HFFc6 (cell line): Measurements from ENCODE around the gene PRPF38A. TPM values are rescaled to one million over a fixed set of nuclear protein-coding genes. Genes with fewer than 3 reads are reported as not detected.

Source experiments
- DNase-seq: peaks from one replicate; pipeline ENCODE4 v3.0.0-alpha.2; 2018
- H3K27ac Mint-ChIP-seq: 2 replicates; pipeline ENCODE4 v1.8.0; 2020; ENCODE audit warnings: mild to moderate bottlenecking, mixed read lengths
- H3K27me3 Mint-ChIP-seq: 2 replicates; pipeline ENCODE4 v1.8.0; 2021; ENCODE audit warnings: mild to moderate bottlenecking, moderate library complexity, mixed read lengths; ENCODE audit not compliant: insufficient read depth
- H3K36me3 Mint-ChIP-seq: 2 replicates; pipeline ENCODE4 v1.8.0; 2021; ENCODE audit warnings: low read depth, mixed read lengths
- H3K4me1 Mint-ChIP-seq: 2 replicates; pipeline ENCODE4 v1.8.0; 2020; ENCODE audit warnings: low read depth, mixed read lengths
- H3K4me3 Mint-ChIP-seq: 2 replicates; pipeline ENCODE4 v1.8.0; 2020; ENCODE audit warnings: mild to moderate bottlenecking, moderate library complexity, mixed read lengths
- H3K9me3 Mint-ChIP-seq: 2 replicates; pipeline ENCODE4 v1.8.0; 2020; ENCODE audit warnings: mild to moderate bottlenecking, mixed read lengths
- total RNA-seq, 6 experiments: library from RNA; stranded (reverse); fragmentation: NEBNext Ultra II Directional; extraction: Animal tissue kit (Norgen Biotek cat#: 25700); gene quantifications; 2 replicates in 1 of 6; 3 replicates in 5 of 6; pipeline ENCODE4 v1.2.3, GENCODE V29; 2021
- TF ChIP-seq, protein P1 (sequence below): fragments of 200-600 bp; sonication (generic); IDR thresholded peaks from 2 replicates; pipeline ENCODE4 v1.5.0; 2021; ENCODE audit warnings: antibody characterized with exemption, mild to moderate bottlenecking

PRPF38A gene
- total RNA-seq, 6 experiments from 2014 or later: 27.7 to 33.0 (median 31.3) TPM

GRCh38 chr1:52426371-52426770 is 22.0 kb downstream of the PRPF38A start:
- Mint-ChIP-seq H3K27ac (peak overlapping the region; percentile 60), H3K36me3 (peaks cover 14% of the 10 kb centered on the region), H3K4me1 (peaks cover 39% of the 10 kb centered on the region), H3K27me3 (no peaks in the 10 kb centered on the region; the same call in none of the 2 replicates), H3K9me3 (no peaks in the 10 kb centered on the region), H3K4me3 (no peak overlapping the region)
- peak; percentile 38 for DNase-seq
- TF ChIP-seq, protein P1, sequence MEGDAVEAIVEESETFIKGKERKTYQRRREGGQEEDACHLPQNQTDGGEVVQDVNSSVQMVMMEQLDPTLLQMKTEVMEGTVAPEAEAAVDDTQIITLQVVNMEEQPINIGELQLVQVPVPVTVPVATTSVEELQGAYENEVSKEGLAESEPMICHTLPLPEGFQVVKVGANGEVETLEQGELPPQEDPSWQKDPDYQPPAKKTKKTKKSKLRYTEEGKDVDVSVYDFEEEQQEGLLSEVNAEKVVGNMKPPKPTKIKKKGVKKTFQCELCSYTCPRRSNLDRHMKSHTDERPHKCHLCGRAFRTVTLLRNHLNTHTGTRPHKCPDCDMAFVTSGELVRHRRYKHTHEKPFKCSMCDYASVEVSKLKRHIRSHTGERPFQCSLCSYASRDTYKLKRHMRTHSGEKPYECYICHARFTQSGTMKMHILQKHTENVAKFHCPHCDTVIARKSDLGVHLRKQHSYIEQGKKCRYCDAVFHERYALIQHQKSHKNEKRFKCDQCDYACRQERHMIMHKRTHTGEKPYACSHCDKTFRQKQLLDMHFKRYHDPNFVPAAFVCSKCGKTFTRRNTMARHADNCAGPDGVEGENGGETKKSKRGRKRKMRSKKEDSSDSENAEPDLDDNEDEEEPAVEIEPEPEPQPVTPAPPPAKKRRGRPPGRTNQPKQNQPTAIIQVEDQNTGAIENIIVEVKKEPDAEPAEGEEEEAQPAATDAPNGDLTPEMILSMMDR: no peak

GRCh38 chr1:52427152-52427551 is 22.8 kb downstream of the PRPF38A start:
- Mint-ChIP-seq H3K27ac (no peak overlapping the region; the same call in 1 of the 2 replicates), H3K27me3 (no peaks in the 10 kb centered on the region; the same call in none of the 2 replicates), H3K4me3 (no peak overlapping the region), H3K9me3 (no peaks in the 10 kb centered on the region), H3K4me1 (peaks cover 39% of the 10 kb centered on the region), H3K36me3 (peaks cover 14% of the 10 kb centered on the region)
- DNase-seq: no peak
- TF ChIP-seq, protein P1: no peak

- TF ChIP-seq, protein P1: no peak
- Mint-ChIP-seq H3K27ac (no peak overlapping the region), H3K4me1 (no peaks in the 10 kb centered on the region), H3K9me3 (no peaks in the 10 kb centered on the region), H3K4me3 (no peak overlapping the region), H3K36me3 (peaks cover 7% of the 10 kb centered on the region), H3K27me3 (no peaks in the 10 kb centered on the region; the same call in none of the 2 replicates)
- no peak for DNase-seq
Observed at GRCh38 chr1:52432807-52433206, 28.4 kb downstream of the PRPF38A start.

DNA sequence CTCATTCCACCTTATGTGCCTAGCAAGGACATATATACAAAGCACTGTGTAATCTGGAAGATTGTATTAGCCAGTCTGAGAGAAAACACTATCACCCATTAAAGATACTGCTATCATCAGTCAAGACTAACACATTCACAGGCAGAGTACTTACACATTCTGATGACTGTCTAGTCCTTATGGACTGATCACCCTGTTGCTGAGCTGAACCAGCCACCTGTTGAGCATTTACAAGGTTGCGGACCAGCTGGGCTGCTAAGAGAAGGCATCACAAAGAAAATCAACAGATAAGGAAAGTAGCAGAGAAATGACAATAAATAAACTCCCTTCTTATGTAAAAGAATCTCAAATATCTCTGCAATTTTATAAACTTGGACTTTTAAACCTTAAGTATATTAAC is 30.8 kb downstream of the PRPF38A start:
- Mint-ChIP-seq H3K27me3 (no peaks in the 10 kb centered on the region; the same call in none of the 2 replicates), H3K9me3 (no peaks in the 10 kb centered on the region), H3K36me3 (peaks cover 7% of the 10 kb centered on the region), H3K4me3 (no peak overlapping the region), H3K27ac (no peak overlapping the region), H3K4me1 (no peaks in the 10 kb centered on the region)
- TF ChIP-seq, protein P1: no peak
- no peak for DNase-seq

DNA sequence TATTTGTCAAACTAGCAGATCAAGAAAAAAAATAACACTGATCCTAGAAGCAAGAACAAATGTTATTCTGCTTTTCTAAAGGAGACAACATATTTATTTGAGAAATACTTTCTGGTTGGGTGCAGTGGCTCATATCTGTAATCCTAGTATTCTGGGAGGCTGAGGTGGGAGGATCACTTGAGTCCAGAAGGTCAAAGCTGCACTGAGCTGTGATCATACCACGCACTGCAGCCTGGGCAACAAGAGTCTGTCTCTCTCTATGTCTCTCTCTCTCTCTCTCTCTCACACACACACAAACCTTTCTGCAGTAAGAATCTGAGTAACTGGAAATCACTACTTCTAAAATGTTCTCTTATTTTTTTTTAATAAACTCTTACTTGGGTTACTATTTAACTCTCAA is 31.2 kb downstream of the PRPF38A start:
- no peak overlapping the region for H3K4me3 Mint-ChIP-seq
- no peaks in the 10 kb centered on the region for H3K9me3 Mint-ChIP-seq
- no peaks in the 10 kb centered on the region for H3K4me1 Mint-ChIP-seq
- no peak overlapping the region for H3K27ac Mint-ChIP-seq
- H3K36me3 Mint-ChIP-seq: peaks cover 6% of the 10 kb centered on the region
- DNase-seq: no peak
- no peaks in the 10 kb centered on the region; the same call in none of the 2 replicates for H3K27me3 Mint-ChIP-seq
- TF ChIP-seq, protein P1: no peak

GRCh38 chr1:52436817-52437216 is 32.4 kb downstream of the PRPF38A start:
- DNase-seq: no peak
- Mint-ChIP-seq H3K4me1 (no peaks in the 10 kb centered on the region), H3K27ac (no peak overlapping the region), H3K36me3 (no peaks in the 10 kb centered on the region; the same call in 1 of the 2 replicates), H3K9me3 (no peaks in the 10 kb centered on the region), H3K27me3 (no peaks in the 10 kb centered on the region), H3K4me3 (no peak overlapping the region)
- TF ChIP-seq, protein P1: no peak
